GM12865 (cell line): ENCODE measurements around the gene BCOR.
A peak's percentile ranks its signal among the peaks of the same experiment; 100 is the strongest.

Source experiments
- DNase-seq: peaks from one replicate; pipeline ENCODE4 v3.0.0; 2010; ENCODE audit warnings: low read depth
- H3K4me3 ChIP-seq: 2 replicates; pipeline ENCODE4 v1.5.1; 2011; ENCODE audit warnings: mild to moderate bottlenecking, low read depth, low read length, control low read depth
- CTCF ChIP-seq: IDR thresholded peaks from 2 replicates; pipeline ENCODE4 v1.5.1; 2011; ENCODE audit warnings: low read length, control low read depth, low read depth, inconsistent platforms; ENCODE audit not compliant: insufficient read depth; ENCODE audit errors: missing control alignments

The BCOR gene

GRCh38 chrX:40013266-40014195 lies 84.2 kb downstream of the BCOR start:
- DNase-seq: peak; percentile 77
- H3K4me3 ChIP-seq: peak overlapping the region; percentile 71
- TF ChIP-seq CTCF: no peak

- H3K4me3 ChIP-seq: peak overlapping the region; percentile 71
- peak; percentile 74 for DNase-seq
- no peak for TF ChIP-seq CTCF
Measured at GRCh38 chrX:40012868-40013265, 84.9 kb downstream of the BCOR start.

GRCh38 chrX:40012039-40012867 lies 85.5 kb downstream of the BCOR start:
- DNase-seq: no peak
- no peak for TF ChIP-seq CTCF
- H3K4me3 ChIP-seq: peak overlapping the region; percentile 71

- DNase-seq: no peak
- no peak for TF ChIP-seq CTCF
- H3K4me3 ChIP-seq: no peak overlapping the region
Measured at GRCh38 chrX:40011322-40012038, 86.3 kb downstream of the BCOR start.

GRCh38 chrX:40010550-40011321 lies 87.0 kb downstream of the BCOR start:
- no peak for TF ChIP-seq CTCF
- no peak for DNase-seq
- H3K4me3 ChIP-seq: no peak overlapping the region

GRCh38 chrX:40009890-40010289 lies 87.9 kb downstream of the BCOR start:
- peak; percentile 28 for DNase-seq
- H3K4me3 ChIP-seq: peak overlapping the region; percentile 22; the same call in 1 of the 2 replicates
- TF ChIP-seq CTCF: no peak
